GM12878 (cell line): ENCODE results near the gene CNNM3. TPM values are rescaled to one million over a fixed set of nuclear protein-coding genes. Genes with fewer than 3 reads are reported as not detected.

Experiments used
- ATAC-seq: fragments of 200-7000 bp; cut with Tn5 transposase; 3 replicates; pipeline ENCODE4 v1.9.1; 2020; ENCODE audit warnings: mild to moderate bottlenecking, moderate library complexity
- BruUV-seq: library from RNA; stranded (reverse); fragments of 400-500 nt; replicated peaks from 2 replicates; lab custom pipeline; 2021; lab: Mats Ljungman, UMichigan
- CTCF ChIA-PET: fragments of 300-600 bp; sonication (Branson Sonifier 250); formaldehyde crosslinking; extraction: SDS; loops from one replicate; lab custom pipeline; 2021; ENCODE audit warnings: inconsistent platforms; lab: Yijun Ruan, JAX
- POLR2A ChIA-PET: fragments of 350-600 bp; formaldehyde crosslinking; extraction: SDS; loops from one replicate; lab custom pipeline; 2021; ENCODE audit warnings: inconsistent platforms; lab: Charles Lee
- RAD21 ChIA-PET: fragments of 300-600 bp; sonication (Branson Sonifier 250); formaldehyde crosslinking; loops from one replicate; lab custom pipeline; 2023; ENCODE audit warnings: antibody characterized with exemption; ENCODE audit not compliant: unreplicated experiment; lab: Charles Lee
- SMC1A ChIA-PET: fragments of 300-600 bp; sonication (Branson Sonifier 250); formaldehyde crosslinking; loops from one replicate; lab custom pipeline; 2023; ENCODE audit not compliant: unreplicated experiment, uncharacterized antibody; lab: Charles Lee
- DNase-seq: peaks from one replicate; pipeline ENCODE4 v3.0.0-alpha.2; 2011; ENCODE audit warnings: low read depth, low spot score
- FAIRE-seq: peaks from 3 replicates; lab custom pipeline; 2011; peaks lifted over from hg19 to GRCh38; lab: Jason Lieb, UNC
- H2AFZ ChIP-seq: 2 replicates; pipeline ENCODE4 v1.6.0; 2011; ENCODE audit warnings: low read depth, low read length, control low read depth; ENCODE audit not compliant: control insufficient read depth
- H3K27ac ChIP-seq: 2 replicates; pipeline ENCODE4 v1.5.1; 2011; ENCODE audit warnings: control low read depth; ENCODE audit not compliant: control insufficient read depth, insufficient read depth
- H3K27me3 ChIP-seq, 2 experiments: replicated peaks in 1 of 2; 2 replicates each; pipeline versions ENCODE4 v1.6.0 to v1.6.1; 2011; ENCODE audit warnings: low read length in 1 of 2; ENCODE audit not compliant: control insufficient read depth in 2 of 2, insufficient read depth in 2 of 2
- H3K36me3 ChIP-seq, 2 experiments: 2 replicates each; pipeline ENCODE4 v1.5.1; 2011; ENCODE audit warnings: low read length in 1 of 2; ENCODE audit not compliant: control insufficient read depth in 2 of 2, insufficient read depth in 2 of 2
- H3K4me1 ChIP-seq: 2 replicates; pipeline ENCODE4 v1.6.1; 2011; ENCODE audit warnings: mild to moderate bottlenecking, low read length, moderate library complexity, mixed read lengths; ENCODE audit not compliant: control insufficient read depth, insufficient read depth
- H3K4me2 ChIP-seq: 2 replicates; pipeline ENCODE4 v1.6.0; 2011; ENCODE audit warnings: control low read depth; ENCODE audit not compliant: control insufficient read depth, insufficient read depth
- H3K4me3 ChIP-seq: fragments of 200-600 bp; sonication (generic); 2 replicates; pipeline ENCODE4 v1.5.1; 2016
- H3K79me2 ChIP-seq: 2 replicates; pipeline ENCODE4 v1.6.0; 2011; ENCODE audit warnings: low read length; ENCODE audit not compliant: control insufficient read depth, insufficient read depth
- H3K9ac ChIP-seq: 2 replicates; pipeline ENCODE4 v1.8.0; 2011; ENCODE audit warnings: low read length, control low read depth, mixed read lengths; ENCODE audit not compliant: control insufficient read depth, insufficient read depth
- H3K9me3 ChIP-seq: replicated peaks from 3 replicates; pipeline ENCODE4 v1.5.1; 2011; ENCODE audit warnings: mild to moderate bottlenecking, low read length; ENCODE audit not compliant: control insufficient read depth, insufficient read depth
- H4K20me1 ChIP-seq: 2 replicates; pipeline ENCODE4 v1.6.0; 2011; ENCODE audit not compliant: control insufficient read depth, insufficient read depth
- BHLHE40 ChIP-seq, 2 experiments: fragments of 450-650 bp in 1 of 2; IDR thresholded peaks; 2 replicates each; pipeline ENCODE4 v1.6.1; 2011 to 2017; ENCODE audit warnings: low read depth in 2 of 2, borderline replicate concordance in 1 of 2, improper control_type of control experiment in 1 of 2, low read length in 1 of 2, mild to moderate bottlenecking in 1 of 2
- CBFB ChIP-seq: IDR thresholded peaks from 2 replicates; pipeline ENCODE4 v1.6.1; 2016; ENCODE audit warnings: antibody characterized with exemption, low read depth
- CBX3 ChIP-seq: fragments of 200-600 bp; sonication (generic); IDR thresholded peaks from 2 replicates; pipeline ENCODE4 v1.6.1; 2016; ENCODE audit warnings: low read depth, borderline replicate concordance
- CBX5 ChIP-seq: sonication (generic); IDR thresholded peaks from 2 replicates; pipeline ENCODE4 v1.6.1; 2016; ENCODE audit warnings: low read depth, moderate library complexity, mild to moderate bottlenecking, inconsistent platforms
- CHD1 ChIP-seq: IDR thresholded peaks from 2 replicates; pipeline ENCODE4 v1.6.1; 2012; ENCODE audit warnings: low read depth, low read length, improper control_type of control experiment
- CHD2 ChIP-seq: IDR thresholded peaks from 2 replicates; pipeline ENCODE4 v1.6.1; 2011; ENCODE audit warnings: low read depth, low read length, improper control_type of control experiment, borderline replicate concordance
- HDAC6 ChIP-seq: fragments of 200-600 bp; sonication (generic); IDR thresholded peaks from one replicate; pipeline ENCODE4 v1.8.0; 2017; ENCODE audit warnings: antibody characterized with exemption; ENCODE audit not compliant: unreplicated experiment
- KAT2A ChIP-seq: conservative IDR thresholded peaks from 2 replicates; pipeline ENCODE4 v1.6.1; 2011; ENCODE audit warnings: low read depth, low read length; ENCODE audit not compliant: control insufficient read depth
- NFYB ChIP-seq: IDR thresholded peaks from 2 replicates; pipeline ENCODE4 v1.6.1; 2011; ENCODE audit warnings: low read depth, mild to moderate bottlenecking, low read length, improper control_type of control experiment, moderate library complexity; ENCODE audit not compliant: insufficient read depth
- NKRF ChIP-seq: fragments of 450-650 bp; conservative IDR thresholded peaks from 2 replicates; pipeline ENCODE4 v1.6.1; 2017; ENCODE audit warnings: mild to moderate bottlenecking, moderate library complexity
- PML ChIP-seq: IDR thresholded peaks from 2 replicates; pipeline ENCODE4 v1.6.1; 2012; ENCODE audit warnings: low read length, inconsistent platforms
- SPI1 ChIP-seq: IDR thresholded peaks from 2 replicates; pipeline ENCODE4 v1.6.1; 2011; ENCODE audit warnings: low read depth, mild to moderate bottlenecking, low read length, moderate library complexity, borderline replicate concordance; ENCODE audit not compliant: insufficient read depth
- SREBF1 ChIP-seq: IDR thresholded peaks from 2 replicates; pipeline ENCODE4 v1.6.1; 2012; ENCODE audit warnings: mild to moderate bottlenecking, low read length
- STAT3 ChIP-seq: IDR thresholded peaks from 2 replicates; pipeline ENCODE4 v1.6.1; 2011; ENCODE audit warnings: low read depth, low read length, improper control_type of control experiment
- ZBTB4 ChIP-seq: fragments of 450-650 bp; formaldehyde crosslinking; IDR thresholded peaks from 2 replicates; pipeline ENCODE4 v1.4.0; 2022; ENCODE audit warnings: mild to moderate bottlenecking, moderate library complexity
- WGBS: methylation state at CpG from one replicate; pipeline ENCODE4 v1.1.6; 2016; ENCODE audit warnings: low lambda C conversion rate; ENCODE audit not compliant: insufficient replicate concordance, insufficient coverage; ENCODE audit errors: missing lambda C conversion rate; 5-methylcytosine and 5-hydroxymethylcytosine counted together
- in situ Hi-C: fragments of 300-500 bp; cut with MboI; formaldehyde crosslinking; loops from 9 replicates; pipeline ENCODE4 v1.14.3; 2018; ENCODE audit warnings: mixed read lengths
- intact Hi-C: fragments of 100-400 bp; cut with micrococcal nuclease; formaldehyde crosslinking; loops from one replicate; pipeline ENCODE4 v1.14.2; 2022; ENCODE audit not compliant: unreplicated experiment
- polyA plus RNA-seq, 11 experiments: library from polyadenylated mRNA; depleted of rRNA in 4 of 11; unstranded in 6 of 11; stranded (reverse) in 5 of 11; fragments of >200 nt; fragmentation: Nextera tagmentation in 4 of 11; fragmentation: Illumina TruSeq in 1 of 11; extraction: Ambion mirVana in 4 of 11; extraction: Trizol in 1 of 11; gene quantifications; 1 replicate in 1 of 11; 2 replicates in 10 of 11; pipeline versions ENCODE4 v1.2.1 to v1.2.3, GENCODE V29; 2011 to 2016; ENCODE audit warnings: inconsistent platforms in 2 of 11, missing spikeins in 2 of 11, low read depth in 1 of 11
- total RNA-seq, 4 experiments: library from RNA; depleted of rRNA in 3 of 4; stranded (reverse); fragments of >200 nt in 3 of 4; fragmentation: Illumina TruSeq in 1 of 4; extraction: Trizol in 1 of 4; gene quantifications; 2 replicates each; pipeline versions ENCODE4 v1.2.1 to v1.2.3, GENCODE V29; 2013 to 2021

CNNM3 gene
- total and polyA plus RNA-seq, 10 of the 15 experiments (the other 5 are each of a cell fraction or from before 2014, with no cell fraction given): 0.72 to 14.3 (median 4.0) TPM

- ATAC-seq: no peak
- no peak overlapping the region for H3K4me2 ChIP-seq
- H2AFZ ChIP-seq: no peak overlapping the region
- DNase-seq: no peak
- intact Hi-C loops (no loop called here), in situ Hi-C loops (no loop called here)
- RAD21 ChIA-PET: interaction anchor here (0.6 kb wide), 1 partner anchor 359 kb away, joined by 3 read pairs; no protein-coding TSS in a partner anchor
- POLR2A ChIA-PET: interaction anchor here (0.6 kb wide), 1 partner anchor 97 kb away, joined by 4 read pairs; no protein-coding TSS in a partner anchor
- H3K4me1 ChIP-seq: peaks cover 8% of the 10 kb centered on the region
- H4K20me1 ChIP-seq: no peaks in the 10 kb centered on the region
- BruUV-seq: no TSS peak
- no peaks in the 10 kb centered on the region for H3K27me3 ChIP-seq
- no peak overlapping the region for H3K4me3 ChIP-seq
- peaks cover 11 to 31% of the 10 kb centered on the region in 2 experiments; a peak in 3 of 4 replicates for H3K36me3 ChIP-seq
- no peak overlapping the region for H3K27ac ChIP-seq
- no peaks in the 10 kb centered on the region for H3K9me3 ChIP-seq
- CTCF ChIA-PET: interaction anchor here (1.4 kb wide), 1 partner anchor 10 kb away, joined by 5 read pairs; no protein-coding TSS in a partner anchor
- SMC1A ChIA-PET: interaction anchor here (0.7 kb wide), 1 partner anchor 14 kb away, joined by 3 read pairs; no protein-coding TSS in a partner anchor
- H3K79me2 ChIP-seq: peaks cover 28% of the 10 kb centered on the region
- FAIRE-seq: no peak
- WGBS: 85% methylated on average over 19 of the region's 19 CpGs
- no peak overlapping the region for H3K9ac ChIP-seq
- TF ChIP-seq KAT2A: no peak
- TF ChIP-seq HDAC6: no peak
- no peak for TF ChIP-seq CBFB
- no peak for TF ChIP-seq NFYB
- TF ChIP-seq STAT3: no peak
- TF ChIP-seq PML: no peak
- TF ChIP-seq CHD2: no peak
- no peak for TF ChIP-seq CBX3
- no peak for TF ChIP-seq NKRF
- TF ChIP-seq CHD1: no peak
- TF ChIP-seq BHLHE40 (IDR thresholded peaks at IDR 0.05; ENCODE audit: borderline replicate concordance in 1 of 2, low read depth in 2 of 2, low read length in 1 of 2): no peak
- no peak for TF ChIP-seq ZBTB4
- no peak for TF ChIP-seq SREBF1
- no peak for TF ChIP-seq CBX5
- no peak for TF ChIP-seq SPI1
These were observed 47.7 kb downstream of the CNNM3 start for GRCh38 chr2:96863575-96864342.
